HepG2 (cell line): ENCODE measurements around the gene FAIM2. TPM values are rescaled to one million over a fixed set of nuclear protein-coding genes. Genes with fewer than 3 reads are reported as not detected.

ENCODE experiments used
- ATAC-seq: fragments of 200-7000 bp; cut with Tn5 transposase; 3 replicates; pipeline ENCODE4 v1.9.1; 2020; ENCODE audit warnings: mild to moderate bottlenecking, moderate library complexity
- BruUV-seq: library from RNA; stranded (reverse); fragments of 400-500 nt; replicated peaks from 2 replicates; lab custom pipeline; 2021; lab: Mats Ljungman, UMichigan
- CTCF ChIA-PET: fragments of 300-600 bp; formaldehyde crosslinking; extraction: SDS; loops from one replicate; lab custom pipeline; 2021; ENCODE audit warnings: low total read pairs, inconsistent platforms, low intra/inter-chr PET ratio; lab: Yijun Ruan, JAX
- POLR2A ChIA-PET: fragments of 350-600 bp; sonication (Branson Sonifier 250); formaldehyde crosslinking; loops from one replicate; lab custom pipeline; 2020; ENCODE audit warnings: antibody characterized with exemption, inconsistent platforms; lab: Yijun Ruan, JAX
- DNase-seq: peaks from one replicate; pipeline ENCODE4 v3.0.0-alpha.2; 2015; ENCODE audit warnings: low spot score
- FAIRE-seq: peaks from 3 replicates; lab custom pipeline; 2011; peaks lifted over from hg19 to GRCh38; lab: Jason Lieb, UNC
- H2AFZ ChIP-seq: one replicate; pipeline ENCODE4 v1.6.1; 2011; ENCODE audit warnings: low read length, inconsistent platforms
- H3K27ac ChIP-seq: fragments of 300-600 bp; 3 replicates; pipeline ENCODE4 v1.8.0; 2011; ENCODE audit warnings: mixed run types, mild to moderate bottlenecking, mixed read lengths, low read length, inconsistent platforms; ENCODE audit not compliant: insufficient read depth; ENCODE audit errors: extremely low read length
- H3K27me3 ChIP-seq, 2 experiments: fragments of 200-600 bp in 1 of 2; 2 replicates in 1 of 2; 3 replicates in 1 of 2; pipeline versions ENCODE4 v1.6.0 to v1.8.0; 2011; ENCODE audit warnings: low read length in 2 of 2, mild to moderate bottlenecking in 2 of 2, moderate library complexity in 2 of 2, inconsistent platforms in 1 of 2; ENCODE audit not compliant: insufficient read depth in 2 of 2, control insufficient read depth in 1 of 2
- H3K36me3 ChIP-seq, 2 experiments: fragments of 200-600 bp in 1 of 2; replicated peaks in 1 of 2; 2 replicates in 1 of 2; 3 replicates in 1 of 2; pipeline versions ENCODE4 v1.5.1 to v1.8.0; 2011; ENCODE audit warnings: low read length in 2 of 2, inconsistent platforms in 1 of 2; ENCODE audit not compliant: insufficient read depth in 2 of 2, control insufficient read depth in 1 of 2
- H3K4me1 ChIP-seq: 2 replicates; pipeline ENCODE4 v1.5.1; 2012; ENCODE audit warnings: low read length, inconsistent platforms; ENCODE audit not compliant: insufficient read depth
- H3K4me2 ChIP-seq: 2 replicates; pipeline ENCODE4 v1.6.0; 2011; ENCODE audit warnings: low read depth, low read length, inconsistent platforms
- H3K4me3 ChIP-seq, 3 experiments: fragments of 200-600 bp in 1 of 3; sonication (generic), shearing (Covaris generic) in 1 of 3; replicated peaks in 1 of 3; 2 replicates each; pipeline ENCODE4 v1.5.1; 2011 to 2016; ENCODE audit warnings: low read length in 3 of 3, inconsistent platforms in 2 of 3, low read depth in 2 of 3, mild to moderate bottlenecking in 2 of 3, control low read depth in 1 of 3, mixed read lengths in 1 of 3; ENCODE audit not compliant: insufficient read depth in 1 of 3
- H3K79me2 ChIP-seq: one replicate; pipeline ENCODE4 v1.6.1; 2011; ENCODE audit warnings: low read length, inconsistent platforms; ENCODE audit not compliant: insufficient read depth
- H3K9ac ChIP-seq: 2 replicates; pipeline ENCODE4 v1.6.0; 2011; ENCODE audit warnings: mild to moderate bottlenecking, low read depth, low read length, inconsistent platforms; ENCODE audit not compliant: insufficient read depth
- H3K9me3 ChIP-seq: 2 replicates; pipeline ENCODE4 v1.5.1; 2012; ENCODE audit warnings: mild to moderate bottlenecking, low read length
- H4K20me1 ChIP-seq: 2 replicates; pipeline ENCODE4 v1.6.0; 2011; ENCODE audit warnings: inconsistent platforms, mild to moderate bottlenecking, low read length, moderate library complexity; ENCODE audit not compliant: insufficient read depth
- CBX2 ChIP-seq, 2 experiments: fragments of 200-600 bp in 1 of 2; sonication (generic); formaldehyde crosslinking in 1 of 2; IDR thresholded peaks; 2 replicates each; pipeline versions ENCODE4 v1.7.0 to v1.8.1; 2018 to 2022; ENCODE audit warnings: low read depth in 2 of 2, low read length in 1 of 2, mild to moderate bottlenecking in 1 of 2, missing genetic modification reagents in 1 of 2
- FOSL1 ChIP-seq: sonication (generic); formaldehyde crosslinking; IDR thresholded peaks from 2 replicates; pipeline ENCODE4 v1.9.0; 2021; ENCODE audit warnings: missing genetic modification reagents, borderline replicate concordance
- MAZ ChIP-seq, 2 experiments: sonication (generic) in 1 of 2; formaldehyde crosslinking in 1 of 2; IDR thresholded peaks; 2 replicates each; pipeline versions ENCODE4 v1.5.0 to v1.6.1; 2012 to 2020; ENCODE audit warnings: low read depth in 2 of 2, mild to moderate bottlenecking in 2 of 2, borderline replicate concordance in 1 of 2, improper control_type of control experiment in 1 of 2, low read length in 1 of 2, missing genetic modification reagents in 1 of 2, moderate library complexity in 1 of 2
- NPAS2 ChIP-seq: sonication (generic); formaldehyde crosslinking; IDR thresholded peaks from 2 replicates; pipeline ENCODE4 v1.8.0; 2022; ENCODE audit warnings: mild to moderate bottlenecking, missing genetic modification reagents, borderline replicate concordance
- NR2F2 ChIP-seq: IDR thresholded peaks from 2 replicates; pipeline ENCODE4 v1.6.1; 2012; ENCODE audit warnings: low read depth, inconsistent platforms, borderline replicate concordance
- PAF1 ChIP-seq: IDR thresholded peaks from 2 replicates; pipeline ENCODE4 v1.6.1; 2016; ENCODE audit warnings: missing genetic modification reagents, missing compliant biosample characterization
- RAD21 ChIP-seq: fragments of 450-650 bp; formaldehyde crosslinking; IDR thresholded peaks from 2 replicates; pipeline ENCODE4 v1.5.0; 2020; ENCODE audit warnings: mild to moderate bottlenecking
- RBM22 ChIP-seq: fragments of 200-400 bp; formaldehyde crosslinking; optimal IDR thresholded peaks from 2 replicates; pipeline ENCODE3; 2017; ENCODE audit warnings: mild to moderate bottlenecking, low read length, moderate library complexity
- U2AF2 ChIP-seq: fragments of 200-400 bp; formaldehyde crosslinking; IDR thresholded peaks from 2 replicates; pipeline ENCODE4 v1.6.1; 2017; ENCODE audit warnings: low read depth, mild to moderate bottlenecking, low read length
- ZMAT5 ChIP-seq: sonication (generic); formaldehyde crosslinking; IDR thresholded peaks from 2 replicates; pipeline ENCODE4 v1.5.0; 2020; ENCODE audit warnings: mild to moderate bottlenecking, low read depth, missing genetic modification reagents, borderline replicate concordance
- ZNF17 ChIP-seq: sonication (generic); formaldehyde crosslinking; IDR thresholded peaks from 2 replicates; pipeline ENCODE4 v1.5.0; 2020; ENCODE audit warnings: mild to moderate bottlenecking, missing genetic modification reagents
- ZNF331 ChIP-seq: sonication (generic); formaldehyde crosslinking; IDR thresholded peaks from 2 replicates; pipeline ENCODE4 v1.4.0; 2020; ENCODE audit warnings: missing genetic modification reagents
- ZNF512 ChIP-seq: sonication (generic); formaldehyde crosslinking; IDR thresholded peaks from 2 replicates; pipeline ENCODE4 v1.4.0; 2020; ENCODE audit warnings: mild to moderate bottlenecking, missing genetic modification reagents
- ZNF558 ChIP-seq: sonication (generic); formaldehyde crosslinking; IDR thresholded peaks from 2 replicates; pipeline ENCODE4 v1.9.0; 2022; ENCODE audit warnings: mild to moderate bottlenecking, missing genetic modification reagents, borderline replicate concordance
- ZNF570 ChIP-seq: sonication (generic); formaldehyde crosslinking; IDR thresholded peaks from 2 replicates; pipeline ENCODE4 v1.4.0; 2020; ENCODE audit warnings: mild to moderate bottlenecking, missing genetic modification reagents, borderline replicate concordance
- ZNF639 ChIP-seq: conservative IDR thresholded peaks from 2 replicates; pipeline ENCODE4 v1.6.1; 2018; ENCODE audit warnings: missing genetic modification reagents
- ZNF672 ChIP-seq: sonication (generic); formaldehyde crosslinking; IDR thresholded peaks from 2 replicates; pipeline ENCODE4 v1.8.1; 2022; ENCODE audit warnings: missing genetic modification reagents
- WGBS: methylation state at CpG from one replicate; pipeline ENCODE4 v1.1.6; 2017; ENCODE audit warnings: low lambda C conversion rate; 5-methylcytosine and 5-hydroxymethylcytosine counted together
- in situ Hi-C: cut with HindIII; loops from 2 replicates; pipeline ENCODE4 v1.10.0; 2017; ENCODE audit warnings: low pct_unique_long_range_greater_than_20kb; ENCODE audit not compliant: extremely low pct_ligation_motif_present
- intact Hi-C: fragments of 100-400 bp; cut with micrococcal nuclease; formaldehyde crosslinking; loops from one replicate; pipeline ENCODE4 v1.10.0; 2022; ENCODE audit not compliant: unreplicated experiment
- polyA plus RNA-seq, 8 experiments: library from polyadenylated mRNA; depleted of rRNA in 3 of 8; stranded (reverse) in 7 of 8; unstranded in 1 of 8; fragments of >200 nt; fragmentation: Illumina TruSeq in 4 of 8; extraction: Trizol in 4 of 8; gene quantifications; 2 replicates each; pipeline versions ENCODE4 v1.2.1 to v1.2.3, GENCODE V29; 2011 to 2016; ENCODE audit warnings: low read depth in 4 of 8, missing spikeins in 1 of 8, mixed read lengths in 1 of 8; ENCODE audit not compliant: insufficient read depth in 1 of 8
- total RNA-seq, 5 experiments: library from RNA; depleted of rRNA; stranded (reverse); fragments of >200 nt; fragmentation: Illumina TruSeq; extraction: Trizol; gene quantifications; 2 replicates each; pipeline ENCODE4 v1.2.3, GENCODE V29; 2016; ENCODE audit warnings: low read depth in 1 of 5

Gene FAIM2
- total and polyA plus RNA-seq, 2 of the 13 experiments (the other 11 are each of a cell fraction or from before 2014, with no cell fraction given) = not detected

- Histone ChIP-seq H3K27ac (no peak overlapping the region), H2AFZ (no peak overlapping the region), H3K36me3 (no peaks in the 10 kb centered on the region), H3K9ac (no peak overlapping the region), H3K27me3 (peaks cover 2 to 32% of the 10 kb centered on the region in 2 experiments; a peak in 3 of 5 replicates), H3K4me2 (no peak overlapping the region), H3K79me2 (no peaks in the 10 kb centered on the region), H3K4me3 (no peak overlapping the region), H3K9me3 (no peaks in the 10 kb centered on the region), H4K20me1 (no peaks in the 10 kb centered on the region), H3K4me1 (peaks cover 37% of the 10 kb centered on the region)
- intact Hi-C loops = loop anchor here (10.0 kb wide), 1 partner anchor 80 kb away; no protein-coding TSS in a partner anchor
- ATAC-seq (no peak), DNase-seq (no peak), FAIRE-seq (no peak)
- WGBS = 32% methylated on average over 10 of the region's 13 CpGs
- CTCF ChIA-PET = no interaction called here
- no TSS peak for BruUV-seq
- in situ Hi-C loops = loop anchor here (5.0 to 10.0 kb wide), 2 partner anchors 77 to 190 kb away; partner anchors contain the start of gene ASIC1
- POLR2A ChIA-PET = no interaction called here
- TF ChIP-seq RAD21 (no peak), ZNF512 (CRISPR knock-in tag) (no peak), ZMAT5 (CRISPR knock-in tag) (no peak), RBM22 (no peak), PAF1 (CRISPR knock-in tag) (no peak), MAZ (IDR thresholded peaks at IDR 0.05; ENCODE audit: borderline replicate concordance, low read depth, low read length) (no peak), MAZ (CRISPR knock-in tag; IDR thresholded peaks at IDR 0.05; ENCODE audit: low read depth) (no peak), ZNF639 (CRISPR knock-in tag) (no peak), ZNF672 (CRISPR knock-in tag) (no peak), U2AF2 (no peak), ZNF558 (no peak), FOSL1 (CRISPR knock-in tag) (no peak), ZNF570 (CRISPR knock-in tag) (no peak), NR2F2 (no peak), CBX2 (IDR thresholded peaks at IDR 0.05; ENCODE audit: low read depth, low read length) (no peak), CBX2 (CRISPR knock-in tag; IDR thresholded peaks at IDR 0.05; ENCODE audit: low read depth) (no peak), ZNF331 (CRISPR knock-in tag) (no peak), ZNF17 (CRISPR knock-in tag) (no peak), NPAS2 (CRISPR knock-in tag) (no peak)
Observed at GRCh38 chr12:49865109-49865781, 38.5 kb downstream of the FAIM2 start.
